SU-DHL-6 (cell line): ENCODE data around the gene OR6T1.

Source experiments
- H2AFZ ChIP-seq: fragments of 200-600 bp; sonication (generic); 2 replicates; pipeline ENCODE4 v1.6.1; 2014; ENCODE audit warnings: low read depth, mild to moderate bottlenecking, moderate library complexity, mixed read lengths, antibody characterized with exemption, low read length; ENCODE audit not compliant: severe bottlenecking
- H3F3A ChIP-seq: fragments of 200-600 bp; shearing (Covaris generic); 2 replicates; pipeline ENCODE4 v1.6.0; 2016; ENCODE audit warnings: antibody characterized with exemption, mild to moderate bottlenecking; ENCODE audit not compliant: insufficient read depth
- H3K27ac ChIP-seq: fragments of 200-600 bp; sonication (generic); 2 replicates; pipeline ENCODE4 v1.5.1; 2016; ENCODE audit warnings: low read depth, mild to moderate bottlenecking, low read length, moderate library complexity, mixed read lengths
- H3K27me3 ChIP-seq: fragments of 200-600 bp; sonication (generic), shearing (Covaris generic); 2 replicates; pipeline ENCODE4 v1.6.0; 2014; ENCODE audit warnings: mild to moderate bottlenecking, low read length
- H3K36me3 ChIP-seq: fragments of 200-600 bp; sonication (generic); 2 replicates; pipeline ENCODE4 v1.6.1; 2014; ENCODE audit warnings: mild to moderate bottlenecking, low read length, mixed read lengths
- H3K4me2 ChIP-seq: fragments of 300-600, 200-600 bp; shearing (Covaris generic), sonication (generic); 2 replicates; pipeline ENCODE4 v1.6.0; 2014; ENCODE audit warnings: low read length, low read depth, mild to moderate bottlenecking; ENCODE audit not compliant: poor library complexity, severe bottlenecking
- H3K4me3 ChIP-seq: fragments of 200-600 bp; sonication (generic); 2 replicates; pipeline ENCODE4 v1.5.1; 2014; ENCODE audit warnings: antibody characterized with exemption, low read length, mild to moderate bottlenecking, mixed read lengths; ENCODE audit not compliant: insufficient read depth, poor library complexity, severe bottlenecking
- H3K79me2 ChIP-seq: fragments of 200-600 bp; sonication (generic); 2 replicates; pipeline ENCODE4 v1.6.1; 2014; ENCODE audit warnings: mild to moderate bottlenecking, low read length, moderate library complexity; ENCODE audit not compliant: insufficient read depth
- H3K9ac ChIP-seq: fragments of 200-600 bp; sonication (generic); 2 replicates; pipeline ENCODE4 v1.7.0; 2014; ENCODE audit warnings: mild to moderate bottlenecking, low read length
- H3K9me2 ChIP-seq: fragments of 200-600 bp; sonication (generic); replicated peaks from 2 replicates; pipeline ENCODE4 v1.6.1; 2014; ENCODE audit warnings: low read length; ENCODE audit not compliant: insufficient read depth
- H3K9me3 ChIP-seq: fragments of 200-600 bp; sonication (generic); 2 replicates; pipeline ENCODE4 v1.6.1; 2014; ENCODE audit warnings: low read length, mixed read lengths; ENCODE audit not compliant: insufficient read depth
- H4K20me1 ChIP-seq: fragments of 200-600 bp; sonication (generic); 2 replicates; pipeline ENCODE4 v1.6.1; 2014; ENCODE audit warnings: low read depth, mild to moderate bottlenecking, antibody characterized with exemption, low read length, moderate library complexity, mixed read lengths
- CTCF ChIP-seq: fragments of 200-600 bp; sonication (generic); IDR thresholded peaks from one replicate; pipeline ENCODE4 v1.5.1; 2017; ENCODE audit warnings: antibody characterized with exemption, mild to moderate bottlenecking, low read length, moderate library complexity; ENCODE audit not compliant: insufficient read depth, poor library complexity, severe bottlenecking
- EZH2phosphoT487 ChIP-seq: fragments of 200-600 bp; sonication (generic), shearing (Covaris generic); conservative IDR thresholded peaks from 2 replicates; pipeline ENCODE4 v1.6.1; 2018; ENCODE audit warnings: mild to moderate bottlenecking, antibody characterized with exemption, low read length, moderate library complexity, mixed read lengths

OR6T1 gene

GRCh38 chr11:123945132-123945531 is 1.5 kb upstream of the OR6T1 start:
- H3K4me3 ChIP-seq: no peak overlapping the region
- H3K9me2 ChIP-seq: no peaks in the 10 kb centered on the region
- no peak overlapping the region for H3K9ac ChIP-seq
- no peaks in the 10 kb centered on the region for H4K20me1 ChIP-seq
- no peaks in the 10 kb centered on the region for H3K79me2 ChIP-seq
- no peaks in the 10 kb centered on the region for H3K27me3 ChIP-seq
- no peaks in the 10 kb centered on the region for H3K9me3 ChIP-seq
- no peaks in the 10 kb centered on the region for H3K36me3 ChIP-seq
- no peaks in the 10 kb centered on the region for H3F3A ChIP-seq
- no peak overlapping the region for H3K4me2 ChIP-seq
- no peak overlapping the region for H2AFZ ChIP-seq
- no peak for TF ChIP-seq EZH2phosphoT487
- TF ChIP-seq CTCF: no peak
- no peak overlapping the region for H3K27ac ChIP-seq

GRCh38 chr11:123942413-123942812 is 1.2 kb downstream of the OR6T1 start:
- Histone ChIP-seq H3F3A (no peaks in the 10 kb centered on the region), H3K27me3 (no peaks in the 10 kb centered on the region)
- TF ChIP-seq EZH2phosphoT487 (no peak), CTCF (no peak)

GRCh38 chr11:123939317-123939716 is 4.3 kb downstream of the OR6T1 start, which contains the start of gene OR4D5:
OR4D5 (plus strand) TSS chr11:123939617; CDS start chr11:123939617, 0 bp downstream.
- TF ChIP-seq EZH2phosphoT487 (no peak), CTCF (no peak)
- Histone ChIP-seq H3K27me3 (no peaks in the 10 kb centered on the region), H3K27ac (no peak within 1 kb of the TSS)

More at GRCh38 chr11:123942413-123942812, 1.2 kb downstream of the OR6T1 start:
- no peak overlapping the region for H3K9ac ChIP-seq
- H4K20me1 ChIP-seq: no peaks in the 10 kb centered on the region
- H3K9me2 ChIP-seq: no peaks in the 10 kb centered on the region
- no peak overlapping the region for H3K27ac ChIP-seq
- no peaks in the 10 kb centered on the region for H3K79me2 ChIP-seq
- H3K4me3 ChIP-seq: no peak overlapping the region
- no peaks in the 10 kb centered on the region for H3K9me3 ChIP-seq
- no peak overlapping the region for H2AFZ ChIP-seq
- no peak overlapping the region for H3K4me2 ChIP-seq
- no peaks in the 10 kb centered on the region for H3K36me3 ChIP-seq

More at GRCh38 chr11:123939317-123939716, 4.3 kb downstream of the OR6T1 start, which contains the start of gene OR4D5:
- no peaks in the 10 kb centered on the region for H3K9me3 ChIP-seq
- no peaks in the 10 kb centered on the region for H3K79me2 ChIP-seq
- H3K4me2 ChIP-seq: no peak within 1 kb of the TSS
- no peak within 1 kb of the TSS for H2AFZ ChIP-seq
- H3K9ac ChIP-seq: no peak within 1 kb of the TSS
- H4K20me1 ChIP-seq: no peaks in the 10 kb centered on the region
- no peak within 1 kb of the TSS for H3K4me3 ChIP-seq
- H3K9me2 ChIP-seq: no peaks in the 10 kb centered on the region
- H3K36me3 ChIP-seq: no peaks in the 10 kb centered on the region
- no peaks in the 10 kb centered on the region for H3F3A ChIP-seq
